Skeletal muscle satellite cell (primary cell): ENCODE results near the gene POU2F3.

Experiments
- H3K27me3 ChIP-seq: 2 replicates; pipeline ENCODE4 v1.7.0; 2013; ENCODE audit warnings: low read length; ENCODE audit not compliant: control insufficient read depth, insufficient read depth
- H3K36me3 ChIP-seq: 2 replicates; pipeline ENCODE4 v1.7.0; 2013; ENCODE audit warnings: mild to moderate bottlenecking, control low read depth, low read length; ENCODE audit not compliant: insufficient read depth
- H3K4me1 ChIP-seq: 2 replicates; pipeline ENCODE4 v1.7.0; 2013; ENCODE audit warnings: low read length; ENCODE audit not compliant: control insufficient read depth, insufficient read depth
- H3K4me2 ChIP-seq: 2 replicates; pipeline ENCODE4 v1.7.0; 2013; ENCODE audit warnings: mild to moderate bottlenecking, low read length
- H3K4me3 ChIP-seq: 2 replicates; pipeline ENCODE4 v1.7.0; 2013; ENCODE audit warnings: low read length
- H3K9ac ChIP-seq: 2 replicates; pipeline ENCODE4 v1.7.0; 2013; ENCODE audit warnings: mild to moderate bottlenecking, low read depth, low read length, moderate library complexity
- H3K9me3 ChIP-seq: replicated peaks from 2 replicates; pipeline ENCODE4 v1.7.0; 2013; ENCODE audit warnings: mild to moderate bottlenecking, control low read depth, low read length

Gene POU2F3

DNA sequence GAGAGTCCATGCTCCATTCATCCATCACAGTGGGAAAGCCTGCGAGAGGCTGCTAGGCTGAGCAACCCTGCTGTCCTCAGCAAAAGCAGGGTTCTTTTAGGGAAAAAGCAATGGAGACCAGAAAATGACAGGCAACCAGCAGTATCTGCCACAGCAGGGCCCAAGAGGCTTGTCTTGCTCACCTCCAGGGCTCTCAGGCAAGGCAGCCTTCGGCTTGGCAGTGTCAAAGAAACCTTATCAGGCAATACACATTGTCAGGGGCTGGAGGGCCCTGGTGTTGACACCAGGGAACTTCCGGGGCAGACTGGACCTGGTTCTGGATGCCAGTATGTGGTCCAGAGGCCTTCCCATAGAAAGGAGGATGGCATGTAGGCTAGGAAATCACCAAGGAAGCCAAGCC lies 74.9 kb downstream of the POU2F3 start:
- Histone ChIP-seq H3K9me3 (no peaks in the 10 kb centered on the region), H3K4me1 (no peaks in the 10 kb centered on the region), H3K27me3 (peaks cover 55% of the 10 kb centered on the region), H3K4me3 (no peak overlapping the region), H3K4me2 (no peak overlapping the region), H3K9ac (no peak overlapping the region), H3K36me3 (no peaks in the 10 kb centered on the region)

DNA sequence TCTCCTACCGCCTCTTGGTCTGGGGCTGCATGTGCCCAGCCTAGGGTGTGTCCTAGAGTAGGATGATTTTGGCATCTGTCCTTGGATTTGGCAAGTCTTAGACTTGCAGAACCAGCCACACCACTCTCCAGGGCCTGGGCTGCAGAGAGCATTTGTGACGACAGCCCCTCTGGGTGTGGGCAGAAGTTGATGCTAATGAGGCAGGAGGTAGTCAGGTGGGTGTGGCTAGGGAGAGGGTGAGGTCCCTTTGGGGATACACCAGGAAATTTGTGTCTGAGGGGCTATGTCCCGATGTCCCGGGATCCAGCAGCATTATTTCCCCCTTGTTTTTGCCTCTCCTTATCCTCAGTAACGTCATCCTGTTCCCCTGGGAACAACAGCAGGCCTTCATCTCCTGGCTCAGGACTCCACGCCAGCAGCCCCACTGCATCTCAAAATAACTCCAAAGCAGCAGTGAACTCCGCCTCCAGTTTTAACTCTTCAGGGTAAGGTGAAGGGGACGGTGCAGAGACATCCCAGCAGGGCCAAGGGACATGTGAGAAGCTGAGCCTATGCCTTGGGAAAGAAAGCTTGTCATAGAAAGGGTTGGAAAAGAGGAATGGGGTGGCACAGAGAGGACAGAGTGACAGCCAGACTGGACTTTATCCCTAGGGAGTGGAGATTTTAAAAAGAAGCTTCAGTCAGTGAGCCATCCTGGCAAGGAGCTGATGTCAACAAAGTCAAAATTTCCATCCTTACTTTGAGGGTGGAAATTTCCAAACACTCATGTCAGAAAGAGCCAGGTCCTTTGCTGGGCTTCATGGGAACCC lies 77.1 kb downstream of the POU2F3 start:
- Histone ChIP-seq H3K4me2 (no peak overlapping the region), H3K9ac (no peak overlapping the region), H3K9me3 (no peaks in the 10 kb centered on the region), H3K4me1 (no peaks in the 10 kb centered on the region), H3K36me3 (no peaks in the 10 kb centered on the region), H3K27me3 (peaks cover 35% of the 10 kb centered on the region), H3K4me3 (no peak overlapping the region)

DNA sequence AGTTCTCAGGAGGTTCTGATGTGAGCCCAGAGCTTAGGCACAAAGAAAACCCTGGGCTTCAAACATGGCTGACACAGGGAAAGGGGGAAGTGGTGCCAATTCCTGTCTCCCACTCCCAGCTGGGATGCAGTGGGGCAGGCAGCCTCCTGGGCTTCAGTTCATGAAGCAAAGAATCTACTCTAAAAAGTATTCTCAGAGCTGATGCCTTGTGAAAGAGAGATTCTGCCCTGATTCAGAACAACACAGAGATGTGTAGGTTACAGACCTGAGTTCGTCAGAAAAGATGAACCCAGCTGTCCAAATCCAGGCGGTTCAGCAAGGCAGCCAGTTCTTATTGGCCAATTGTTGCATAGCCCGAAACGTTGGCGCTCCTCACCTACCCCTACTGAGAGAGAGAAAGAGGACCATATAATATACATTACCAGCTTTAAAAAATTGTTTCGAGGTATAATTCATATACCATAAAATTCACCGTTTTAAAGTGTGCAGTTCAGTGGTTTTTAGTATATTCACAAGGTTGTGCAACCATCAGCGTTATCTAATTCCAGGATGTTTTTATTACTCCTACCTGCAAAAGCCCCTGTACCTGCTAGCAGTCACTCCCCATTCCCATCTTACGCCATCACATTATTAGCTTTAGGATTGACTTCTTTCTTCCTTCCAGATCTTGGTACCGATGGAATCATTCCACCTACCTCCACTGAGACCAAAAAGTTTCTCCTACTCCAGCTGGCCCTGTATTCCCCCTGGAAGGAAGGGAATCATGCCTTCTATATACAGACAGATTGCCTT lies 77.9 kb downstream of the POU2F3 start:
- Histone ChIP-seq H3K27me3 (peaks cover 31% of the 10 kb centered on the region), H3K4me3 (no peak overlapping the region), H3K4me1 (no peaks in the 10 kb centered on the region), H3K9ac (no peak overlapping the region), H3K4me2 (no peak overlapping the region), H3K36me3 (no peaks in the 10 kb centered on the region), H3K9me3 (no peaks in the 10 kb centered on the region)

DNA sequence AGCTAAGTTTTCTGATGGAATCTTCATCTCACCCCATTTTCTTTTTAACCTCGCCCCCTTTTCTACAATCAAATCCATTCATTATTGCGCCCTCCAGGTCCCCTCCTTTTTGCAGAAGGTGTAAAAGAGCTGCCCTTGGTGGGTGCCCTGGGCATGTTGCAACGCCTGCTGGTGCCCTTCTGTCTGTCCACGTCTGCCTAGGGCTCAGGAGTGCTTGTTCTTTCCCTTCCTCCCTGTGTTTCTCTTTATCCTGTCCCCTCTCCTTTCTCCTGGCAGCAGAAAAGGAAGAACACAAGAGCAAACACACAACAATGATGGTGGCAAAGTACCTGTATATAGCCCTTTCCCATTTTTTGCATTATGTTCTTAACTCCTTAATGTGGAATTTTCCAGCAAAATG lies 79.0 kb downstream of the POU2F3 start:
- no peak overlapping the region for H3K4me2 ChIP-seq
- no peak overlapping the region for H3K4me3 ChIP-seq
- H3K27me3 ChIP-seq = peaks cover 31% of the 10 kb centered on the region
- H3K4me1 ChIP-seq = no peaks in the 10 kb centered on the region
- H3K36me3 ChIP-seq = no peaks in the 10 kb centered on the region
- no peaks in the 10 kb centered on the region for H3K9me3 ChIP-seq
- no peak overlapping the region for H3K9ac ChIP-seq

DNA sequence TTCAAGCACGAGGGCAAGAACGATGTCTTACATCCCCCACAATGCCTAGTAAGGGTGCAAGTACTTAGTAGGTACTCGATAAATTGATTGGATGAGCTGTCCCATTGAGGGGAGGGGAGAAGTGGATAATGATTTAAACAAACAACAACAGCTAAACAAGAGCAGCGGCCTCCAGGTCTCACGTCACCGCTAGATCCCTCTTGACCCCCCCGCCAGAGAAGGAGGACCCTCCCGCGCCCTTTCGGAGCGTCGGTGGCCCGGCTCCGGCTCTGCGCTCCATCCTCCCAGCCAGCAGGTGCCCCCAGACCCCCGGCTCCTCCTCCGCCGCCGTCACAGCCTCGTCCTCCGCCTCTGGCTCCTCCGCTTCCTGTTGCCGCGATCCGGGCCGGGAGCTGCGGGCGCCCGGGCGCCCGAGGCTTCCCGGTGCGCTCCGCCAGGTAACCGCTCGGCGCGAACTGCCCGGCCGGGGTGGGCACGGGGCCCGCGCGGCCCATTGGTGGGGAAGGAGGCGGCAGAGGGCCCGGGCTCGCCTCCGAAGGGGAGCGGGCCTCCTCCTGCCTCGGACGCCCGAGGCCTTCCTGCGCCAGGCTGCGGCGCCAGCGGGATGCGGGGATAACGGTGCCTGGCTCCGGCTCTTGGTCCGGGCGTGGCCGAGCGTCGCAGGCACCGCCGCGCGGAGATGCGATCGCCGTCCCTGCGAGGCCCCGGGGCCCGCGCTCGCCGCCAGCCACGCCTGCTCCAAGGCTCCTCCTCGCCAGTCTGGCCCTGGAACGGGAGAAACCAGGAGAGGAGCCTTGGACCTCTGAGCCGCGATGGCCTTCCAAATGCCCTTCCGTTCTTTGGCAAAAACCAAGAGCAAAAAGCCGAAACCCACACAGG lies 85.2 kb downstream of the POU2F3 start, which contains the start of gene TLCD5:
TLCD5 (plus strand) TSS at position 368 of the 879 bp plus-strand sequence. CDS start 2,143 bp downstream, outside the sequence.
- Histone ChIP-seq H3K4me3 (peak within 1 kb of the TSS; percentile 87), H3K27me3 (no peaks in the 10 kb centered on the region), H3K36me3 (peaks cover 4% of the 10 kb centered on the region), H3K9me3 (no peaks in the 10 kb centered on the region), H3K4me2 (peak within 1 kb of the TSS; percentile 89), H3K9ac (peak within 1 kb of the TSS; percentile 96), H3K4me1 (peaks cover 34% of the 10 kb centered on the region)

DNA sequence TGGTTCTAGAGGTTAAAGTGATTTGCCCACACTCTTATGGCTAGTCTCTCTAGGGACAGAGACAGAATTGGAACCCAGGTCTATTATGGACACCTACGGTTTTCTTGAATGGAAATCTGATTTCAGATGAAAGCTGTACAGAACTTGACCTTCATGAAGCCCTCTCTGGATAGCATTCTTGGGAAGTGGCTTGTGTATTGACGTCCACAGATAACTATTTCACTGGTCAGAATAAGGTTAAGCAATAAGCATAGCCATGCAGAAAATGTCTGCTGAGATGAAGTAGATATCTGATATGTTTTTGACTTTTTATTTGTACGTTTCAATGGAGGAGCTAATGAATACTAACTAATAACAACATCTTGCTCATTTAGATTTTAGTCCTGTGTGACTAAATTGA lies 86.3 kb downstream of the POU2F3 start:
- H3K27me3 ChIP-seq = no peaks in the 10 kb centered on the region
- H3K4me2 ChIP-seq = peak overlapping the region; percentile 89
- peak overlapping the region; percentile 87 for H3K4me3 ChIP-seq
- no peaks in the 10 kb centered on the region for H3K9me3 ChIP-seq
- peak overlapping the region; percentile 96 for H3K9ac ChIP-seq
- peaks cover 45% of the 10 kb centered on the region for H3K4me1 ChIP-seq
- peaks cover 9% of the 10 kb centered on the region for H3K36me3 ChIP-seq

DNA sequence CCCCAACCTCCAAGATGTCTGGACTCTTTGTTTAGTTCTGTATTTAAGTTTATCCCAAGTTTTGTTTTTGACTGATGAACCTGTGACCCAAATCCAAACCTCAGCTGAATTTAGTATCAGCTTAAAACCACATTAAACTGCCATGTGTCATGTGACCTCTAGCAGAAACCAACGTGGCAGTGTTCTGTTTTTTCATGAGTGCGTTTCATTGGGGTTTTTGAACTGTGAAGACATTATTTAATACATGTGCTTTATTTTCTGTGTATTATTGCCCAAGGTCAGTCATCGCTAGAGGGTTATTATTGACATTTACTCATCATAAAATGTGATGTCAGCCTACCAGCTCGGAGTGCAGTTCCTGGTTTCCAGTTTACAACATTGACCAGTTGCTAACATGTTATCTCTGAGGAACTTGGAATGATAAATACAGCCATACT lies 86.9 kb downstream of the POU2F3 start:
- H3K9me3 ChIP-seq = no peaks in the 10 kb centered on the region
- peaks cover 9% of the 10 kb centered on the region for H3K36me3 ChIP-seq
- H3K4me2 ChIP-seq = peak overlapping the region; percentile 89
- H3K27me3 ChIP-seq = no peaks in the 10 kb centered on the region
- H3K4me1 ChIP-seq = peaks cover 50% of the 10 kb centered on the region
- H3K9ac ChIP-seq = peak overlapping the region; percentile 96
- peak overlapping the region; percentile 87 for H3K4me3 ChIP-seq

DNA sequence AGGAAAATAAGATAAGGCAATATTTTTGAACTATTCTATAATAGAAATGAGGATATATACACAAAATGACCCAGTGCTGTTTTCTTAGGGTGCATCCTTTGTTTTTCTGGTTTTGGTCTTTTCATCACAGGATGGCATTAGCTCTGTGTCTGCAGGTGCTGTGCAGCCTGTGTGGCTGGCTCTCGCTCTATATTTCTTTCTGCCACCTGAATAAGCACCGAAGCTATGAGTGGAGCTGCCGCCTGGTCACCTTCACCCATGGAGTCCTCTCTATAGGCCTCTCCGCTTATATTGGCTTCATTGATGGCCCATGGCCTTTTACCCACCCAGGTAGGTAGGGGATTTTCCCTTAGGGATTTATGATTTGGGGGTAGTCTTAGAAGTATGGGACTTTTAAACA lies 87.4 kb downstream of the POU2F3 start:
- Histone ChIP-seq H3K4me1 (peaks cover 55% of the 10 kb centered on the region), H3K9me3 (no peaks in the 10 kb centered on the region), H3K9ac (no peak overlapping the region), H3K27me3 (no peaks in the 10 kb centered on the region), H3K4me3 (no peak overlapping the region), H3K4me2 (no peak overlapping the region), H3K36me3 (peaks cover 9% of the 10 kb centered on the region)

DNA sequence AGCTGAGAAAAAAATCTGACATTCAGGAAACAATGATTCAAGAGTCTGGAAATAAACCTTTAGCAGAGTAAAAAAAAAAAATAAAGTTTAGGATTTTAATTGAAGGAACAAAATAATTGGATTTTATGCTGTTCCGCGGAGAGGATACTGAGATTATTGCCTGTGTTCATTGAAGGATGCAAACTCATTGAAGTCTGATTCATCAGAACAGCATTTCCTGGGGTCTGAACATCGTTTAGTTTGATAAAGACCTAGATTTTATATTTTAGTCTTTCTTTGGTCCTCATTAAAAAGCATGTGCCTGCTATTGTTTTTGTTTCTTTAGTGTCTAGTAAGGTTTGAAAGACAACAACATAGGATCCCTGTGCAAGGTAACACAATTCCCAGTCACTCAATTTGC lies 89.6 kb downstream of the POU2F3 start:
- Histone ChIP-seq H3K36me3 (peaks cover 9% of the 10 kb centered on the region), H3K4me3 (no peak overlapping the region), H3K9me3 (no peaks in the 10 kb centered on the region), H3K4me1 (peaks cover 71% of the 10 kb centered on the region), H3K9ac (no peak overlapping the region), H3K4me2 (no peak overlapping the region), H3K27me3 (no peaks in the 10 kb centered on the region)

DNA sequence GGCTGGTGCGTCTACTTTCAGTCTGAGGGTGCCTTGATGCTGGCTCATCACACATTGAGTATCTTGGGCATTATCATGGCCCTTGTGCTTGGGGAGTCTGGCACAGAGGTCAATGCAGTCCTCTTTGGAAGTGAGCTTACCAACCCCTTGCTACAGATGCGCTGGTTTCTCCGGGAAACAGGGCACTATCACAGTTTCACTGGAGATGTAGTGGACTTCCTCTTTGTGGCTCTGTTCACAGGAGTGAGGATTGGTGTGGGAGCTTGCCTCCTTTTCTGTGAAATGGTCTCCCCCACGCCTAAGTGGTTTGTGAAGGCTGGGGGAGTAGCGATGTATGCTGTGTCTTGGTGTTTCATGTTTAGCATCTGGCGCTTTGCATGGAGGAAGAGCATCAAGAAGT lies 90.1 kb downstream of the POU2F3 start:
- peaks cover 9% of the 10 kb centered on the region for H3K36me3 ChIP-seq
- H3K4me1 ChIP-seq = peaks cover 68% of the 10 kb centered on the region
- no peak overlapping the region for H3K9ac ChIP-seq
- H3K4me2 ChIP-seq = no peak overlapping the region
- no peaks in the 10 kb centered on the region for H3K27me3 ChIP-seq
- no peak overlapping the region for H3K4me3 ChIP-seq
- H3K9me3 ChIP-seq = no peaks in the 10 kb centered on the region
